ENCODE data around the gene PRG2. TPM values are rescaled to one million over a fixed set of nuclear protein-coding genes. Genes with fewer than 3 reads are reported as not detected.
"Not testable (repeated sequence)": the region's sequence is repeated elsewhere in the genome, so short reads cannot be mapped to it uniquely, and the experiment has no call there.

The PRG2 gene
- total RNA-seq, 1 experiment from 2014 or later = not detected

GRCh38 chr11:57340039-57340615 is 50.3 kb downstream of the PRG2 start:
- in situ Hi-C loops (cut with HindIII; ENCODE audit: low pct_unique_long_range_greater_than_20kb, low sequenced_read_pairs) = no loop called here
- no peak for DNase-seq (ENCODE audit: low read depth)

GRCh38 chr11:57339328-57339727 is 51.1 kb downstream of the PRG2 start:
- DNase-seq (ENCODE audit: low read depth) = no peak
- in situ Hi-C loops (cut with HindIII; ENCODE audit: low pct_unique_long_range_greater_than_20kb, low sequenced_read_pairs) = no loop called here

- in situ Hi-C loops (cut with HindIII; ENCODE audit: low pct_unique_long_range_greater_than_20kb, low sequenced_read_pairs) = no loop called here
- DNase-seq (ENCODE audit: low read depth) = no peak
Measured at GRCh38 chr11:57338142-57338541, 52.3 kb downstream of the PRG2 start, which contains the start of gene P2RX3. Gene P2RX3, plus strand, starts transcription at chr11:57338352. Its CDS starts 199 bp downstream, at chr11:57338551.

GRCh38 chr11:57336856-57337255 is 53.6 kb downstream of the PRG2 start:
- in situ Hi-C loops (cut with HindIII; ENCODE audit: low pct_unique_long_range_greater_than_20kb, low sequenced_read_pairs); DNase-seq (ENCODE audit: low read depth): not testable (repeated sequence)

Other genes starting within 250 kb of the PRG2 start
- gene LRRC55, start 208.7 kb downstream of the PRG2 start, total RNA-seq (2014; rRNA removed; shearing (Covaris generic); ENCODE audit: low replicate concordance) = not detected in 2 replicates
- gene APLNR, start 153.4 kb downstream of the PRG2 start, total RNA-seq (2014; rRNA removed; shearing (Covaris generic); ENCODE audit: low replicate concordance) = not detected in 2 replicates
- gene TNKS1BP1, start 65.7 kb downstream of the PRG2 start, total RNA-seq (2014; rRNA removed; shearing (Covaris generic); ENCODE audit: low replicate concordance) = 56.6 and 70.7 TPM in 2 replicates
- gene SSRP1, start 54.8 kb downstream of the PRG2 start, total RNA-seq (2014; rRNA removed; shearing (Covaris generic); ENCODE audit: low replicate concordance) = 85.5 and 147 TPM in 2 replicates
- not detected in 2 replicates for gene P2RX3, start 52.3 kb downstream of the PRG2 start, total RNA-seq (2014; rRNA removed; shearing (Covaris generic); ENCODE audit: low replicate concordance)
- not detected in 2 replicates for gene PRG3, start 9.5 kb downstream of the PRG2 start, total RNA-seq (2014; rRNA removed; shearing (Covaris generic); ENCODE audit: low replicate concordance)
- gene SLC43A3, start 36.5 kb upstream of the PRG2 start, total RNA-seq (2014; rRNA removed; shearing (Covaris generic); ENCODE audit: low replicate concordance) = 0.41 and 0.67 TPM in 2 replicates
- gene RTN4RL2, start 69.9 kb upstream of the PRG2 start, total RNA-seq (2014; rRNA removed; shearing (Covaris generic); ENCODE audit: low replicate concordance) = not detected in 2 replicates
- not detected in 2 replicates for gene SLC43A1, start 125.1 kb upstream of the PRG2 start, total RNA-seq (2014; rRNA removed; shearing (Covaris generic); ENCODE audit: low replicate concordance)
- 27.5 and 40.9 TPM in 2 replicates for gene TIMM10, start 140.1 kb upstream of the PRG2 start, total RNA-seq (2014; rRNA removed; shearing (Covaris generic); ENCODE audit: low replicate concordance)
- not detected in 2 replicates for gene SMTNL1, start 146.9 kb upstream of the PRG2 start, total RNA-seq (2014; rRNA removed; shearing (Covaris generic); ENCODE audit: low replicate concordance)
- 30.8 and 46.5 TPM in 2 replicates for gene UBE2L6, start 177.0 kb upstream of the PRG2 start, total RNA-seq (2014; rRNA removed; shearing (Covaris generic); ENCODE audit: low replicate concordance)
- not detected in 2 replicates for gene SERPING1, start 207.0 kb upstream of the PRG2 start, total RNA-seq (2014; rRNA removed; shearing (Covaris generic); ENCODE audit: low replicate concordance)